ENCODE results near the gene OLA1. TPM values are rescaled to one million over a fixed set of nuclear protein-coding genes. Genes with fewer than 3 reads are reported as not detected.

OLA1 gene
- total and polyA plus RNA-seq, 2 of the 13 experiments (the other 11 are each of a cell fraction or from before 2014, with no cell fraction given) = 153 to 241 TPM

GRCh38 chr2:174117951-174118930 lies 130.1 kb downstream of the OLA1 start (continued):
- TF ChIP-seq NR1H2 (CRISPR knock-in tag; IDR thresholded peaks at IDR 0.05; ENCODE audit: borderline replicate concordance, low read depth) (no peak), ZNF326 (CRISPR knock-in tag; IDR thresholded peaks at IDR 0.05; ENCODE audit: borderline replicate concordance) (no peak), MATR3 (CRISPR knock-in tag; IDR thresholded peaks at IDR 0.05) (no peak), HOMEZ (CRISPR knock-in tag; IDR thresholded peaks at IDR 0.05; ENCODE audit: low read depth) (peak; percentile 43; the same call in 1 of the 2 replicates), GLI4 (CRISPR knock-in tag; IDR thresholded peaks at IDR 0.05; ENCODE audit: borderline replicate concordance) (no peak)

- H2AFZ ChIP-seq (ENCODE audit: low read length) = no peak overlapping the region
- in situ Hi-C loops (cut with HindIII; ENCODE audit: extremely low pct_ligation_motif_present, low pct_unique_long_range_greater_than_20kb) = no loop called here
- CTCF ChIA-PET (ENCODE audit: low intra/inter-chr PET ratio, low total read pairs) = no interaction called here
- WGBS (ENCODE audit: low lambda C conversion rate) = 98% methylated on average over 2 of the region's 2 CpGs
- H3K79me2 ChIP-seq (ENCODE audit: insufficient read depth, low read length) = no peaks in the 10 kb centered on the region
- H3K27me3 ChIP-seq (ENCODE audit: control insufficient read depth in 1 of 2, insufficient read depth in 2 of 2, low read length in 2 of 2) = no peaks in the 10 kb centered on the region
- no peak overlapping the region for H3K4me3 ChIP-seq (replicated peaks in 1 of 3; ENCODE audit: insufficient read depth in 1 of 3, low read depth in 2 of 3, low read length in 3 of 3)
- H3K4me1 ChIP-seq (ENCODE audit: insufficient read depth, low read length) = peaks cover 8% of the 10 kb centered on the region
- no peaks in the 10 kb centered on the region for H4K20me1 ChIP-seq (ENCODE audit: insufficient read depth, low read length)
- FAIRE-seq = no peak
- no peak overlapping the region for H3K27ac ChIP-seq (ENCODE audit: extremely low read length, insufficient read depth, low read length)
- no peak for TF ChIP-seq RAD51 (IDR thresholded peaks at IDR 0.05; ENCODE audit: borderline replicate concordance)
- no peak for TF ChIP-seq ZNF614 (CRISPR knock-in tag; IDR thresholded peaks at IDR 0.05; ENCODE audit: borderline replicate concordance)
- TF ChIP-seq ZNF275 (CRISPR knock-in tag; IDR thresholded peaks at IDR 0.05; ENCODE audit: borderline replicate concordance) = no peak
- TF ChIP-seq ZNF281 (CRISPR knock-in tag; IDR thresholded peaks at IDR 0.05; ENCODE audit: borderline replicate concordance) = no peak
- TF ChIP-seq ZSCAN9 (CRISPR knock-in tag; IDR thresholded peaks at IDR 0.05; ENCODE audit: borderline replicate concordance) = no peak
- ATAC-seq = no peak
- POLR2A ChIA-PET = no interaction called here
- no peak overlapping the region for H3K9ac ChIP-seq (ENCODE audit: insufficient read depth, low read depth, low read length)
- peaks cover 0 to 3% of the 10 kb centered on the region in 2 experiments; a peak in 2 of 5 replicates for H3K36me3 ChIP-seq (replicated peaks in 1 of 2; ENCODE audit: control insufficient read depth in 1 of 2, insufficient read depth in 2 of 2, low read length in 2 of 2)
- H3K4me2 ChIP-seq (ENCODE audit: low read depth, low read length) = no peak overlapping the region
- intact Hi-C loops (cut with micrococcal nuclease; ENCODE audit: unreplicated experiment) = no loop called here
- H3K9me3 ChIP-seq (ENCODE audit: low read length) = no peaks in the 10 kb centered on the region
- DNase-seq (ENCODE audit: low spot score) = no peak
- no TSS peak for BruUV-seq (replicated peaks)
These were observed 136.3 kb downstream of the OLA1 start for GRCh38 chr2:174112073-174112472.

Data from HepG2 (cell line).